Measurements from ENCODE around the gene PHYHIPL.

The PHYHIPL gene

GRCh38 chr10:59129867-59130266 lies 46.6 kb upstream of the PHYHIPL start:
- H3K27ac ChIP-seq (ENCODE audit: low read length) = no peak overlapping the region
- TF ChIP-seq EZH2 (optimal IDR thresholded peaks at IDR 0.05; ENCODE audit: low read depth, low read length) (no peak), EZH2phosphoT487 (IDR thresholded peaks at IDR 0.05; ENCODE audit: low read length) (no peak), CTCF (IDR thresholded peaks at IDR 0.05; ENCODE audit: low read length) (no peak)
- H3K4me2 ChIP-seq (ENCODE audit: low read depth, low read length) = no peak overlapping the region
- H3K4me3 ChIP-seq (ENCODE audit: low read length) = no peak overlapping the region
- no peaks in the 10 kb centered on the region for H4K20me1 ChIP-seq (ENCODE audit: insufficient read depth, low read length)
- H3F3A ChIP-seq (ENCODE audit: insufficient read depth, low read length) = no peaks in the 10 kb centered on the region
- no peaks in the 10 kb centered on the region for H3K9me2 ChIP-seq (replicated peaks; ENCODE audit: insufficient read depth, low read length)
- DNase-seq = no peak
- no peaks in the 10 kb centered on the region for H3K9me3 ChIP-seq (replicated peaks; ENCODE audit: insufficient read depth, low read length)
- no peaks in the 10 kb centered on the region for H3K36me3 ChIP-seq (replicated peaks; ENCODE audit: insufficient read depth, low read length)
- H3K79me2 ChIP-seq (ENCODE audit: low read length) = no peaks in the 10 kb centered on the region
- no peak overlapping the region for H3K9ac ChIP-seq (ENCODE audit: low read length)
- H3K27me3 ChIP-seq (replicated peaks; ENCODE audit: insufficient read depth, low read length) = no peaks in the 10 kb centered on the region
- H3K4me1 ChIP-seq (ENCODE audit: low read length) = no peaks in the 10 kb centered on the region
- no peak overlapping the region for H2AFZ ChIP-seq (ENCODE audit: low read length)

GRCh38 chr10:59131666-59132065 lies 44.8 kb upstream of the PHYHIPL start:
- Histone ChIP-seq H4K20me1 (ENCODE audit: insufficient read depth, low read length) (no peaks in the 10 kb centered on the region), H3K79me2 (ENCODE audit: low read length) (no peaks in the 10 kb centered on the region), H3K9me2 (replicated peaks; ENCODE audit: insufficient read depth, low read length) (no peaks in the 10 kb centered on the region), H3K9me3 (replicated peaks; ENCODE audit: insufficient read depth, low read length) (no peaks in the 10 kb centered on the region), H3K36me3 (replicated peaks; ENCODE audit: insufficient read depth, low read length) (no peaks in the 10 kb centered on the region), H3K9ac (ENCODE audit: low read length) (no peak overlapping the region), H3K27me3 (replicated peaks; ENCODE audit: insufficient read depth, low read length) (no peaks in the 10 kb centered on the region), H2AFZ (ENCODE audit: low read length) (no peak overlapping the region), H3K4me2 (ENCODE audit: low read depth, low read length) (no peak overlapping the region), H3F3A (ENCODE audit: insufficient read depth, low read length) (no peaks in the 10 kb centered on the region), H3K4me3 (ENCODE audit: low read length) (no peak overlapping the region), H3K27ac (ENCODE audit: low read length) (no peak overlapping the region), H3K4me1 (ENCODE audit: low read length) (no peaks in the 10 kb centered on the region)
- TF ChIP-seq EZH2phosphoT487 (IDR thresholded peaks at IDR 0.05; ENCODE audit: low read length) (no peak), CTCF (IDR thresholded peaks at IDR 0.05; ENCODE audit: low read length) (no peak), EZH2 (optimal IDR thresholded peaks at IDR 0.05; ENCODE audit: low read depth, low read length) (no peak)
- DNase-seq = no peak

- no peaks in the 10 kb centered on the region for H3K36me3 ChIP-seq (replicated peaks; ENCODE audit: insufficient read depth, low read length)
- no peaks in the 10 kb centered on the region for H3K9me2 ChIP-seq (replicated peaks; ENCODE audit: insufficient read depth, low read length)
- no peak overlapping the region for H3K9ac ChIP-seq (ENCODE audit: low read length)
- TF ChIP-seq CTCF (IDR thresholded peaks at IDR 0.05; ENCODE audit: low read length) (no peak), EZH2 (optimal IDR thresholded peaks at IDR 0.05; ENCODE audit: low read depth, low read length) (no peak), EZH2phosphoT487 (IDR thresholded peaks at IDR 0.05; ENCODE audit: low read length) (no peak)
- no peak overlapping the region for H3K27ac ChIP-seq (ENCODE audit: low read length)
- DNase-seq = no peak
- H4K20me1 ChIP-seq (ENCODE audit: insufficient read depth, low read length) = no peaks in the 10 kb centered on the region
- H3K4me3 ChIP-seq (ENCODE audit: low read length) = no peak overlapping the region
- H3K9me3 ChIP-seq (replicated peaks; ENCODE audit: insufficient read depth, low read length) = no peaks in the 10 kb centered on the region
- no peaks in the 10 kb centered on the region for H3F3A ChIP-seq (ENCODE audit: insufficient read depth, low read length)
- no peaks in the 10 kb centered on the region for H3K27me3 ChIP-seq (replicated peaks; ENCODE audit: insufficient read depth, low read length)
- H3K79me2 ChIP-seq (ENCODE audit: low read length) = no peaks in the 10 kb centered on the region
- no peaks in the 10 kb centered on the region for H3K4me1 ChIP-seq (ENCODE audit: low read length)
- H2AFZ ChIP-seq (ENCODE audit: low read length) = no peak overlapping the region
- H3K4me2 ChIP-seq (ENCODE audit: low read depth, low read length) = no peak overlapping the region
Measured at GRCh38 chr10:59133841-59134593, 42.4 kb upstream of the PHYHIPL start.

Data from MM.1S (cell line).